HCT116 (cell line): ENCODE data around the gene SHANK1.

Source experiments
- CBX3 ChIP-seq: IDR thresholded peaks from 2 replicates; pipeline ENCODE4 v1.6.1; 2012; ENCODE audit warnings: low read depth
- CTCF ChIP-seq, 3 experiments: fragments of 200-600 bp in 1 of 3; sonication (generic) in 1 of 3; IDR thresholded peaks in 2 of 3; conservative IDR thresholded peaks in 1 of 3; 2 replicates each; pipeline ENCODE4 v1.5.1; 2012 to 2017; ENCODE audit warnings: low read depth in 2 of 3, low read length in 2 of 3, antibody characterized with exemption in 1 of 3, borderline replicate concordance in 1 of 3, control low read depth in 1 of 3, mild to moderate bottlenecking in 1 of 3, mixed read lengths in 1 of 3, mixed run types in 1 of 3, moderate library complexity in 1 of 3; ENCODE audit not compliant: insufficient read depth in 1 of 3
- EZH2 ChIP-seq: fragments of 200-600 bp; sonication (generic); IDR thresholded peaks from 2 replicates; pipeline ENCODE4 v1.6.1; 2017; ENCODE audit warnings: antibody characterized with exemption, mixed run types
- MAX ChIP-seq: IDR thresholded peaks from 2 replicates; pipeline ENCODE4 v1.6.1; 2012
- POLR2A ChIP-seq: IDR thresholded peaks from 2 replicates; pipeline ENCODE4 v1.7.0; 2011; ENCODE audit warnings: borderline replicate concordance; ENCODE audit not compliant: insufficient read depth, insufficient read length; ENCODE audit errors: extremely low read depth
- POLR2AphosphoS5 ChIP-seq: IDR thresholded peaks from 2 replicates; pipeline ENCODE4 v1.6.1; 2011; ENCODE audit warnings: mild to moderate bottlenecking, low read depth, low read length, moderate library complexity
- RAD21 ChIP-seq: IDR thresholded peaks from 2 replicates; pipeline ENCODE4 v1.6.1; 2012; ENCODE audit warnings: low read depth, mild to moderate bottlenecking
- SP1 ChIP-seq: IDR thresholded peaks from 2 replicates; pipeline ENCODE4 v1.6.1; 2012; ENCODE audit warnings: low read depth
- SRF ChIP-seq: IDR thresholded peaks from 2 replicates; pipeline ENCODE4 v1.6.1; 2012; ENCODE audit warnings: low read depth
- YY1 ChIP-seq: IDR thresholded peaks from 2 replicates; pipeline ENCODE4 v1.6.1; 2011; ENCODE audit warnings: low read length, low read depth, moderate library complexity, mild to moderate bottlenecking; ENCODE audit not compliant: insufficient replicate concordance; ENCODE audit errors: extremely low read depth
- ZFX ChIP-seq: fragments of 450-650 bp; IDR thresholded peaks from 2 replicates; pipeline ENCODE4 v1.6.1; 2017

GRCh38 chr19:50670102-50670380 is 49.6 kb downstream of the SHANK1 start:
- TF ChIP-seq CTCF (IDR thresholded peaks at IDR 0.05 in 2 of 3, conservative IDR thresholded peaks at IDR 0.05 in 1 of 3; ENCODE audit: borderline replicate concordance in 1 of 3, insufficient read depth in 1 of 3, low read depth in 2 of 3, low read length in 2 of 3) (no peak), MAX (no peak), YY1 (no peak), SP1 (no peak), POLR2AphosphoS5 (no peak), POLR2A (no peak), ZFX (no peak), EZH2 (no peak), SRF (no peak), RAD21 (no peak), CBX3 (no peak)
